Nephron (organoid): Measurements from ENCODE around the gene LAMA5.

Experiments
- H3K27ac Mint-ChIP-seq, 3 experiments: 2 replicates each; pipeline ENCODE4 v1.8.0; 2020; ENCODE audit warnings: mixed read lengths in 3 of 3, mild to moderate bottlenecking in 2 of 3, moderate library complexity in 1 of 3
- H3K27me3 Mint-ChIP-seq: 2 replicates; pipeline ENCODE4 v1.8.0; 2021; ENCODE audit warnings: low read depth, mild to moderate bottlenecking, moderate library complexity, mixed read lengths
- H3K36me3 Mint-ChIP-seq: 2 replicates; pipeline ENCODE4 v1.8.0; 2020; ENCODE audit warnings: low read depth, mixed read lengths
- H3K4me1 Mint-ChIP-seq: 2 replicates; pipeline ENCODE4 v1.8.0; 2020; ENCODE audit warnings: mixed read lengths
- H3K4me3 Mint-ChIP-seq, 3 experiments: 2 replicates each; pipeline ENCODE4 v1.8.0; 2020; ENCODE audit warnings: mild to moderate bottlenecking in 3 of 3, mixed read lengths in 3 of 3, moderate library complexity in 2 of 3
- H3K9me3 Mint-ChIP-seq: 2 replicates; pipeline ENCODE4 v1.8.0; 2020; ENCODE audit warnings: mixed read lengths
- CTCF ChIP-seq, 3 experiments: fragments of 200-600 bp; sonication (generic); IDR thresholded peaks; one replicate each; pipeline ENCODE4 v1.5.0; 2021; ENCODE audit warnings: antibody characterized with exemption in 3 of 3; ENCODE audit not compliant: unreplicated experiment in 3 of 3

The LAMA5 gene

GRCh38 chr20:62319346-62319909 is 47.7 kb downstream of the LAMA5 start:
- Mint-ChIP-seq H3K27me3 (no peaks in the 10 kb centered on the region), H3K9me3 (no peaks in the 10 kb centered on the region), H3K4me1 (no peaks in the 10 kb centered on the region), H3K4me3 (no peak overlapping the region), H3K36me3 (peaks cover 10% of the 10 kb centered on the region), H3K27ac (no peak overlapping the region)
- TF ChIP-seq CTCF (IDR thresholded peaks at IDR 0.05; ENCODE audit: unreplicated experiment in 3 of 3): no peak

DNA sequence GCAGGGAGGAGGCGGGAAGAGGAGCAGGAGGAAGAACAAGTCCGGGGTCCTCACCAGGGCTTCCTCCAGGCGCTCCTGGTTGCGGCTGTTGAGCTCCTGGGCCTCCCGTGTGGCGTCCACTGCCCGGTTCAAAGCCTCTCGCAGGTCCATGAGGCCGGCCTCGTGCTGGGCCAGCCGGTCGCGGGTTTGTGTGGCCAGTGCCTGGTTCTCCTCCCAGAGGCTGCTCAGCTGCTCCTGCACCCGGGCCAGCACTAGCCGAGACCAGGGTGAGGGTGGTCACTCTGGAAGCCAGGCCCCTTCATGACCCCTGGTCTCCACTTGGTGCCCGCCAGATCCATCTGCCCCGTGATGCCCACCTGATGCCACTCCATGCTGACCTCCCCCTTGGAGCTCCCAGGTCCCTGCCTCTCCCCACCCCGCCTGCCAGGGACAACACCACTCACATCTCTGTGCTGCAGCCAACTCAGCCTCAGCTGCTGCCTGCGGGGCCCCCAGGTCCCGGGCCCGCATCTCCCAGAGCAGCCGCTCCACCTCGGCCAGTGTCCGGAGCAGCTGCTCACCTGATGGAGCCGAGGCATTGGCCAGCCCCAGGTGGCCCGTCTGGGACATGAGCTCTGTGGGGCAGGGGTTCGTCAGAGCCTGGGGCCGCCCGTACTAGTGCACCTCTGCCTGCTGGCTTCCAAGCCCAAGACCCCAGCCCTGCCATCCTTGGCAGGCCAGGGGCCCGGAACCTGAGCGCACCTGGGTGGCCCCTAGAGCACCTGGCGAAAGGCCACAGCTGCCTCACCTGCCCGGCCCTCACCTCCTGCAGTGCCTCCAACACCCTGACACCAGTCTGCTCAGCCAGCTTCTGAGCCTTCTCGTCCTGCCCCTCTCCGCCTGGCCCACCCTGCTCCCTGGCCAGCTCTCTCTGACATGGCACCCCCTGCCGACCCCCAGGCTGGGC is 48.4 kb downstream of the LAMA5 start:
- Mint-ChIP-seq H3K36me3 (peaks cover 10% of the 10 kb centered on the region), H3K4me1 (no peaks in the 10 kb centered on the region), H3K27me3 (no peaks in the 10 kb centered on the region)

GRCh38 chr20:62317167-62317655 is 49.9 kb downstream of the LAMA5 start:
- H3K27ac Mint-ChIP-seq: no peak overlapping the region
- H3K36me3 Mint-ChIP-seq: peaks cover 10% of the 10 kb centered on the region
- H3K4me3 Mint-ChIP-seq: no peak overlapping the region
- no peaks in the 10 kb centered on the region for H3K4me1 Mint-ChIP-seq
- TF ChIP-seq CTCF (IDR thresholded peaks at IDR 0.05; ENCODE audit: unreplicated experiment in 3 of 3): no peak
- no peaks in the 10 kb centered on the region for H3K9me3 Mint-ChIP-seq
- no peaks in the 10 kb centered on the region for H3K27me3 Mint-ChIP-seq

More for the DNA sequence above, 48.4 kb downstream of the LAMA5 start:
- no peak overlapping the region for H3K27ac Mint-ChIP-seq
- H3K4me3 Mint-ChIP-seq: no peak overlapping the region
- H3K9me3 Mint-ChIP-seq: no peaks in the 10 kb centered on the region
- no peak for TF ChIP-seq CTCF (IDR thresholded peaks at IDR 0.05; ENCODE audit: unreplicated experiment in 3 of 3)

DNA sequence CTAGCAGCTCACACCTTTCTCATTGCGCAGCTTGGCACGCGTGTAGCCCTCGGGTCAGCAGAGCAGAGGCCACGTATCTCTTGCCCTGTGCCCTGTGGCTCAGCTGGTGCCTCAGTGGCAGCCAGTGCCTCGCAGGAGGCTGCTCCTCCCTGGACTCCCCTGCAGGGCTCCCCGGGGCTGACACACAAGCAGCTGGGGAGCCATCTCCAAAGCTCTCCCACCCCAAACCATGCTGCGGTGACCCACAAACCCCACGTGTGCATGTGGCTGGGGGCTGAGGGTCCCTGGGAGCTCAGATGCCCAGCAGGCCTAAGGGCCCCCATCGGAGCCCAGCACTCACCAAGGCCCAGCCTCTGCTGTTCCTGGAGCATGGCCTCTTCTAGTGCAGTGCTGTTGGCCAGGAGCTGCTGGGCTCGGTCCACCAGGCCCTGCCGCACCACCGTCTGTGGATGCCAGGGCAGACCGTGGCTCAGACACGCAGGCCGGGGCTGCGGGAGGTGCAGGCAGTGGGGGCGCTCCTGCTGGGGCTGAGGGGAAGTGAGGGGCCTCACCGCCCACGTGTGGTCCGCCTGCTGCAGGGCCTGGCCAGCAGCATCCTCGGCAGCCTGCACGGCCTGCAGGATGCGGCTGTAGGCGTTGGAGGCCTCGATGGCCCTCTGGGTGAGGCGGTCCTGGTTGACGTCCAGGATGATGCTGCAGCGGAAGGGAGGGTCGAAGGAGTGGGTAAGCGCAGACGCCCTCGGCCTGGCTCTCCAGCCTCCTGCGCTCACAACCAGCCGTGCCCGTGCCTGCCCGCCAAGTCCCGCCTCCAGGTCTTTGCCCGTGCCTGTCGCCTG is 50.6 kb downstream of the LAMA5 start:
- H3K9me3 Mint-ChIP-seq: no peaks in the 10 kb centered on the region
- no peak overlapping the region for H3K27ac Mint-ChIP-seq
- H3K4me3 Mint-ChIP-seq: no peak overlapping the region
- no peaks in the 10 kb centered on the region for H3K27me3 Mint-ChIP-seq
- H3K4me1 Mint-ChIP-seq: no peaks in the 10 kb centered on the region
- TF ChIP-seq CTCF (IDR thresholded peaks at IDR 0.05; ENCODE audit: unreplicated experiment in 3 of 3): no peak
- peaks cover 10% of the 10 kb centered on the region for H3K36me3 Mint-ChIP-seq

- no peaks in the 10 kb centered on the region for H3K4me1 Mint-ChIP-seq
- H3K9me3 Mint-ChIP-seq: no peaks in the 10 kb centered on the region
- TF ChIP-seq CTCF (IDR thresholded peaks at IDR 0.05; ENCODE audit: unreplicated experiment in 3 of 3): no peak
- H3K27me3 Mint-ChIP-seq: no peaks in the 10 kb centered on the region
- H3K36me3 Mint-ChIP-seq: peaks cover 9% of the 10 kb centered on the region
- no peak overlapping the region for H3K27ac Mint-ChIP-seq
- H3K4me3 Mint-ChIP-seq: no peak overlapping the region
Measured at GRCh38 chr20:62315773-62316172, 51.3 kb downstream of the LAMA5 start.
